HG02840 (cell line): Measurements from ENCODE around the gene DGKA.
"Not testable (repeated sequence)": the region's sequence is repeated elsewhere in the genome, so short reads cannot be mapped to it uniquely, and the experiment has no call there.

Experiments used
- ATAC-seq: cut with Tn5 transposase; IDR thresholded peaks from one replicate; pipeline ENCODE4 v1.9.1; 2021; ENCODE audit warnings: mild to moderate bottlenecking, moderate library complexity, moderate number of reproducible peaks; ENCODE audit not compliant: unreplicated experiment, low FRiP score

Gene DGKA

GRCh38 chr12:55995366-55995765 lies 64.4 kb downstream of the DGKA start:
- no peak for ATAC-seq

GRCh38 chr12:55996201-55996714 lies 65.3 kb downstream of the DGKA start:
- ATAC-seq: no peak

- peak; percentile 95 for ATAC-seq
Measured at GRCh38 chr12:55996715-55997534, 66.0 kb downstream of the DGKA start, which contains the start of gene SUOX. TSS of gene SUOX (plus strand) at chr12:55997276. CDS start at chr12:56002222, 4,946 bp downstream.

- no peak for ATAC-seq
Measured at GRCh38 chr12:55997535-55997859, 66.5 kb downstream of the DGKA start.

- ATAC-seq: not testable (repeated sequence)
Measured at GRCh38 chr12:55999522-55999921, 68.6 kb downstream of the DGKA start.

- ATAC-seq: not testable (repeated sequence)
Measured at GRCh38 chr12:55999999-56000540, 69.1 kb downstream of the DGKA start.

GRCh38 chr12:56001487-56002100 lies 70.6 kb downstream of the DGKA start:
- ATAC-seq: no peak

GRCh38 chr12:56003376-56003775 lies 72.4 kb downstream of the DGKA start:
- not testable (repeated sequence) for ATAC-seq
